AG20443 (cell line): Measurements from ENCODE around the gene PVRIG.
"Not testable (repeated sequence)": the region's sequence is repeated elsewhere in the genome, so short reads cannot be mapped to it uniquely, and the experiment has no call there.

Experiments
- DNase-seq: peaks from one replicate; pipeline ENCODE4 v3.0.0; 2012; ENCODE audit warnings: low spot score, mixed read lengths

PVRIG gene

DNA sequence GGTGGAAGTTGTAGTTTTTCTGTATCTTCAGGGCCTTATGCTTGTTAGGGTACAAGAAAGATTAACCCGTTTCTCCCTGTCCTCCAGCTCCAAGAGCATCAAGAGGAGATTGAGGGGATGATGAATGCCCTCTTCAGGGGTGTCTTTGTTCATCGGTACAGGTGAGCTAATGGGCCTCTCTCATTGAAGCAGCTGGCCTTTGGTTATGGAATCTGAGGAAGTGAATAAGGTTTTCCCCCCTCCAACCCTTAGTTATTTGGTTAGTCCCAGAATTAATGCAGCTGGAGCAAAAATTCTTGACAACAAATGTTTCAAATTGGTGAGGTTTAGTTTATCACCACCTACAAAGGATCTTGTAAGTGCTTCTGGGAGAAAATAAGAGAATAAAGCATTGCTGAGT is 24.5 kb upstream of the PVRIG start:
- DNase-seq: no peak

DNA sequence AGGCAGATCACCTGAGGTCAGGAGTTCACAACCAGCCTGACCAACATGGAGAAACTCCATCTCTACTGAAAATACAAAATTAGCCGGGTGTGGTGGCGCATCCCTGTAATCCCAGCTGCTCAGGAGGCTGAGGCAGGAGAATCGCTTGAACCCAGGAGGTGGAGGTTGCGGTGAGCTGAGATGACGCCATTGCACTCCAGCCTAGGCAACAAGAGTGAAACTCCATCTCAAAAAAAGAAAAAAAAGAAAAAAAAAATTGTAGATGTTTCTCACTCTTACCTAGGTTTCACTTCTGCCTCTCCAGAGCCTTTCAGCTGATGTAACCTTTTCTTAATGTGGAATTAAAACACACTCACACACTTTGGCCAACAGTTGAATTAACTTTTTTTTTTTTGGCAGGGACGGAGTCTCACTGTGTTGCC is 23.8 kb upstream of the PVRIG start:
- not testable (repeated sequence) for DNase-seq

DNA sequence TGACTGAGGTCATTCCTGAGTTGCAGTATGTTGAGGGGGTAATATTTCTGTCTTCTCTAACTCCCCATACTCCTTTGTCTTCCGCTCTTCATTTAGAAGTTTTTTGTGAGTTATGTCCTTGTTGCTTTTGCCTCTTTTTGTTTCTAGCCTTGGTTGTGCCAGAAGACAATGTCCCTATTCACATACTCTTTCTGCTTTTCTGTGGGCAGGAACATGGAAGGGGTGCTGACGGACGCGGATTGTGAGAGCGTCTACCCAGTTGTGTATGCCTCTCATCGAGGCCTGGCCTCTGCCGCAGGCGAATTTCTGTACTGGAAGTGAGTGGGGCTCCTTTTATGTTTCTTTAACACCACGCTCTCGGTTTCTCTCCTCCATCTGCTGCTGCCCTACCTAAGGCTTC is 21.5 kb upstream of the PVRIG start:
- DNase-seq: no peak

DNA sequence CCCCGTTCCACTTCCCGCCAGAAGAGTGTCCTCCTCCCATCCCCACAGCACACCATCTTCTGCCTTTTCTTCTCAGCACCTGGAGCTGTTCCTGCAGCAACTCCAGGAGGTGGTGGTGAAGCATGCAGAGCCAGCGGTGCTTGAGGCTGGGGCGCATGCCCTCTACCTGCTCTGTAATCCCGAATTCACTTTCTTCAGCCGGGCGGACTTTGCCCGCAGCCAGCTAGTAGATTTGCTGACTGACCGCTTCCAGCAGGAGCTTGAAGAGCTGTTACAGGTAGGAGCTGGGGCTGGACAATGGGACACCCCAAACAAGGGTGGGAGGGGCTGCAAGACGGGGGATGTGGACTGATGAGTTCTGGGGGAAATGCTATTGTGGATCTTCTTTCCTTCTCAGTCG is 19.1 kb upstream of the PVRIG start:
- no peak for DNase-seq

DNA sequence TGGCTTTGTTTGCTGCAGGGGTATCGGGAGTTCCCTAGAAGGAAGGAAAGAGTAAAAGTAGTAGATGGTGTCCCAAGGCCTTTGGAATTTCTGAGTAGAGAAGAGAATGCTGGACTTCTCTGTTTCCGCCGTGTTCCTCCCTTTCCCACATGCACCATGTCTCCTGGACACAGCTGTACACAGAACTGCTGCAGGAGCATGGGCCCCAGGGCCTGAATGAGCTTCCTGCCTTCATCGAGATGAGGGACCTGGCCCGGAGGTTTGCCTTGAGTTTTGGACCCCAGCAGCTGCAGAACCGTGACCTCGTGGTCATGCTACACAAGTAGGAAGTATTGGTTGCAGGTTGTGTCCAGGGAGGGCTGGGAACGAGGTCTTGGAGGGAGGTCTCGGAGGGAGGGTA is 15.3 kb upstream of the PVRIG start:
- no peak for DNase-seq

DNA sequence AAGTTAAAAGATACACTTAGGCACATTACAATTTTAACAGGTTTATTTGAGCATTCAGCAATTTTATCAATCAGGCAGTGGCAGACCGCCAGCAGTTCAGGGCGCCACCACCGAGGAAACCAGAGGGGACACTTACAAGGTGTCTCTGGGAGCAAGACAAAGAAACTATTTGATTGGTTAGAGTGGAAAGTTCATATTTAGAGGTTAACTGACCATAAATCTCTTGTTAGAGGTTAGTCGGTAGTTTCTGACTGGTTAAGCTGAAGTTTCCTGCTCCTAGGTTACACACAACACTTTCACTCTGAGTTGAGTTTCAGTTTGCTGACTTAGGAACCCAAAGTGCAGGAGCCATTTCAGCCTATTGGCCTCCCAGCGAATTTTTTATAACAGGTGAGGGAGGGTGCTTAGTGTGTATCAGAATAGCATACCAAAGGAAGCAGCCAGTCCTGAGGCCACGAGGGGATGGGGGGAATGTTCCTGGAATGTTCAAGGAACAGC is 10.8 kb upstream of the PVRIG start:
- no peak for DNase-seq

DNA sequence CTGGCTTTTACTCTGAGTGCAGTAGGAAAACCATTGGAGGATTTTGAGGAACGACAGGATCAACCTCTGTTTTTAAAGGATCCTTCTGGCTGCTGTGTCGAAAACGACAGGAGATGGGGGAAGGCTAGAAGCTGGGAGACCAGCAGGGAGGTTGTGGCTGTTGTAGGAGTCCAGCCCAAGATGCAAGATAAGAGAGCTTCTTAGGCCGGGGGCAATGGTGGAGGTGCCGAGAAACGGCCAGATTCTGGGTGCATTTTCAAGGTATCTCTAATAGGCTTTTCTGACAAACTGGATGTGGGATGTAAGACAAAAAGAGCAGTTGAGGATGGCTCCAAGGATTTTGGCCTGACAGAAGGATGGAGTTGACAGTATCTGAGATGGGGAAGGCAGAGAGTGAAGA is 10.3 kb upstream of the PVRIG start:
- DNase-seq: no peak

DNA sequence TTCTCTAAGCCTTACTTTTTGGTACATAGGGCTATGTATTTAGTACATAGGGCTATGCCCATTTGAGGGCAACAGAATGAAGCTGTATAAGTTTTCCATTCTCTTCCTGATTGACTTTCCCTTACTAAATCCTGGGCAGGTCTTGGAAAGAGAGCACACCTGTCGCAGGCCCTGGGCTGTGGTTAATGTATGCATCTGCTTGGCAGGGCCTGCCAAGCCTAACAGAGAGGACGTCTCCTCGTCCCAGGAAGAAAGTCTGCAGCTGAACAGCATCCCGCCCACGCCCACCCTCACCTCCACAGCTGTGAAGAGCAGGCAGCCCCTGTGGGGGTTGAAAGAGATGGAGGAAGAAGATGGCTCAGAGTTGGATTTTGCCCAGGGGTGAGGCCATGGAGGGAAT is 8.9 kb upstream of the PVRIG start:
- no peak for DNase-seq

DNA sequence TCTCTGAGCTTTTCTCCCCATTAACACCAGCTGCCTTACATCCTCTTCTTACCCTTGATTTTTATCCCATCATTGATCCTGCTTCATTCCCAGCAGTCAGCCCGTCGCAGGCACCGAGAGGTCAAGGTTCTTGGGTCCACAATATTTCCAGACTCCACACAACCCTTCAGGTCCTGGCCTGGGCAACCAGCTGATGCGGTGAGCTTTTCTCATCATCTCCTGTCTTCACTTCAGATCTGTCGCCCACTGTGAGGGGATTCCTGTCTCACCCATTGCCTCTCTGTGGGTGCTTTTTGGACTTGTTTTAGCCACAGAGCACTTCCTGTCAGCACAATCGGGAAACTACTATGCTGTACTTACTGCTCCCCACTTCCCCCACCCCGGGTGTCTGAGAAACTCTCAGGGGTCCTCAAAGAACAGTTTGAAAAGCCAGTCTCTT is 8.4 kb upstream of the PVRIG start:
- no peak for DNase-seq

DNA sequence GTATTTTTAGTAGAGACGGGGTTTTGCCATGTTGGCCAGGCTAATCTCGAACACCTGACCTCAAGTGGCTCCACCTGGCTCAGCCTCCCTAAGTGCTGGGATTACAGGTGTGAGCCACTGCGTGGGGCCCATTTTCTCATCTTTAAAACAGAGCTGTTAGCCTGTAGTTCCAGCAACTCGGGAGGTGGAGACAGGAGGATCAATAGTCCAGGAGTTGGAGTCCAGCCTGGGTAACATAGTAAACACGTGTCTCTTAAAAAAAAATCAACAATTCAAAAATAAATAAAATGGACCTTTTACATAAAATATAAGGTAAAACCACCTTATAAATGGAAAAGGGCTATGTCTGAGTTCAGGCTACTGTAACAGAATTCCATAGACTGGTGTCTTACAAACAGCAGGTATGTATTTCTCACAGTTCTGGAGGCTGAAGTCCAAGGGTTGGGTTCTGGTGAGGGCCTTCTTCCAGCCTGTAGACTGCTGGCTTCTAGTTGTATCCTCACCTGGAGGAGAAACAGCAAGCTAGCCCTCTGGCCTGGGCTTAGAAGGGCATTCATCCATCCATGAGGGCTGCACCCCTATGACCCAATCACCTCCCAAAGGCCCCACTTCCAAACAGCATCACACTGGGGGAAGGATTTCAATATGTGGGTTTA is 7.0 kb upstream of the PVRIG start:
- DNase-seq: no peak

DNA sequence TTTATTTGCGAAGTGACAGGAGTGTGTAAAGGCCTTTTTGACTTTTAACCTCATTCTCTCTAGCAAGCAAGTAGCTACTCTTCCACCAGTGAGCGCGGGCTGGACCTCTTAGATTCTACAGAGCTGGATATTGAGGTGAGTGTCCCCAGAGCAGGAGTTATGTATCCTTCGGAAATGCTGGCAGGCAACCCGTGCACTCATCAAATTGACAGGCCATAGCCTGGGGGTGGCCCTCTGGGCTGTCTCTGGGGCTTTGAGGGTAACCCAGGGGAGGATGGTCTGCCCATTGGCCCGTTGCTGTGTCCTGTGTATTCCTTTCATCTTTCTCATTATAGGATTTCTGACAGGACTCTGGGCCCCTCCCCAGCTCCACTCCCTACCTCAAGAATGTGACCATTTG is 6.1 kb upstream of the PVRIG start:
- DNase-seq: no peak

DNA sequence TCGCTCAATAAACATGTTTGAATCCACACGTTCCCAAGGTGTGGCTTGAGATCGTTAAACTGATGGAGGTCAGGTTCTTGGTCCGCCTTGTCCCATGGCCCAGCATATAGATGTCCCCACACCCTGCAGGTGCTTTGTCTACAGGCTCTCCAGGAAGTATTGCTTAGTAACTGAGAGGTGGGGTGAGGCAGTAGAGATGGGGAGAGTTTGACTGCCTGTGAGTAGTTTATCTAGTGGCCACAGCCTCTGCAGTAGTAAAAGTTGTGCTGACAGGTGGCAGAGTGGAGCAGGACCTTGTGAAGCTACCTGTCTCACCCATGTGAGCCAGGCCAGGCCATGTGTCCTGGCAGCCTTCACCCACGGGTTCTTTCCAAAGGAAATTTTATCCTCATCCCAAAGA is 5.4 kb upstream of the PVRIG start:
- DNase-seq: not testable (repeated sequence)

DNA sequence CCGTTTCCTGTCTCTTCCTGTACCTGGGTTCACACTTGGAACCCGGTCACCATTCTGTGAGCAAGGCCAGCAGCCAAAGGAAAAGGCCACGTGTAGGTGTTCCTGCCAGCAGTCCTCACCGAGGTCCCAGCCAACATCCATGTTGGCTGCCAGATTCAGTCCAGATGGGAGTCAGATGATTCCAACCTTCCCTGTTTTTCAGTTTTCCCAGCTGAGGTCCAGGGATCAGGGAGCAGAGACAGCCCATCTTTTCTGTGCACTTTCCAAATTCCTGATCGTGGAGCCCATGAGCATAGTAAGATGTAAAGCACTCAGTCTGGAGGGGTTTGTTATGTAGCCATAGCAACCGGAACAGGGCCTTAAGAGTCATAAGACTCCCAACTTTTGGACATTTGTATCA is 3.9 kb upstream of the PVRIG start:
- DNase-seq: no peak

DNA sequence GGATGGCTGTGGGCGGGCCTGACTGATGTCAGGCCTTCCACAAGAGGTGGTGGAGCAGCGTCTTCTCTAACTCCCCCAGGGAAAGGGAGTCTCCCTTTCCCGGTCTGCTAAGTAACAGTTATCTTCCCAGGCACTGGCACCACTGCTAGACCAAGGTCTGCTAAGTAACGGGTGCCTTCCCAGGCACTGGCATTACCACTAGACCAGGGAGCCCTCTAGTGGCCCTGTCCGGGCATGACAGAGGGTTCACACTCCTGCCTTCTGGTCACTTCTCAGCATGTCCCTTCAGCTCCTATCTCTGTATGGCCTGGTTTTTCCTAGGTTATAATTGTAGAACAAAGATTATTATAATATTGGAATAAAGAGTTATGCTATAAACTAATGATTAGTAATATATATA is 1.8 kb upstream of the PVRIG start:
- DNase-seq: not testable (repeated sequence)

DNA sequence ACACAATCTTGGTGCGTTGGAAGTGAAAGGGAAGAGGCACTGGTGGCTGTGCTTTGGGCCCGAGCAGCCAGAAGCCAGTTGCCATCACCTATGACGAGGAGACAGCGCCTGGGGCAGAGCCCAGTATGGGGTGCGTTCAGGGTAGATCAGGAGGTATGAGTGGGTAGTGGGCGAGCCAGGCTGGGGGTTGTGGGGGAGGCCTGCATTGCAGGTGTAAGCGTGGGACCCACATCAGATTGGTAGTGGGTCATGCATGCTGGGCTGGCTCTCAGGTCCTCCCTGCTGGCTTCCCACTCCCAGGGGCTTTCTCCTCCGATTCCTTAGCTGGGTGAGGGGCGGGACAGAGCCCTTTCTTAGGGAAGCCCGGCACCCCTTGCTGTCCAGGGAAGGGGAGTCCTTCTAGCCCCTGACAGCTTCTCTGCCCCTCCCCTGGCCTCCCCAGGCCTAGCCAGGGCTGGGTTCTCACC is 445 bp upstream of the PVRIG start:
- no peak for DNase-seq

DNA sequence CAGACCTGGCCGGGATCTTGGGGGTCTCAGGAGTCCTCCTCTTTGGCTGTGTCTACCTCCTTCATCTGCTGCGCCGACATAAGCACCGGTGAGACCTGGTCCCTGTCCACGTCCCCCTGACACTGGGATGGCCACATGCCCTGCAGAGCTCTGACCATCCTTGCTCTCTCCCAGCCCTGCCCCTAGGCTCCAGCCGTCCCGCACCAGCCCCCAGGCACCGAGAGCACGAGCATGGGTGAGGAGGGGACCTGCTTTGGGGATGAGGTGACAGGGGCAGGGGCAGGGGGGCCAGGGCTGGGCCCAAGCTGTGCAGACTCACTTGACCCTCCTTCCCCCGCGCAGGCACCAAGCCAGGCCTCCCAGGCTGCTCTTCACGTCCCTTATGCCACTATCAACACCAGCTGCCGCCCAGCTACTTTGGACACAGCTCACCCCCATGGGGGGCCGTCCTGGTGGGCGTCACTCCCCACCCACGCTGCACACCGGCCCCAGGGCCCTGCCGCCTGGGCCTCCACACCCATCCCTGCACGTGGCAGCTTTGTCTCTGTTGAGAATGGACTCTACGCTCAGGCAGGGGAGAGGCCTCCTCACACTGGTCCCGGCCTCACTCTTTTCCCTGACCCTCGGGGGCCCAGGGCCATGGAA is 959 bp downstream of the PVRIG start:
- no peak for DNase-seq

DNA sequence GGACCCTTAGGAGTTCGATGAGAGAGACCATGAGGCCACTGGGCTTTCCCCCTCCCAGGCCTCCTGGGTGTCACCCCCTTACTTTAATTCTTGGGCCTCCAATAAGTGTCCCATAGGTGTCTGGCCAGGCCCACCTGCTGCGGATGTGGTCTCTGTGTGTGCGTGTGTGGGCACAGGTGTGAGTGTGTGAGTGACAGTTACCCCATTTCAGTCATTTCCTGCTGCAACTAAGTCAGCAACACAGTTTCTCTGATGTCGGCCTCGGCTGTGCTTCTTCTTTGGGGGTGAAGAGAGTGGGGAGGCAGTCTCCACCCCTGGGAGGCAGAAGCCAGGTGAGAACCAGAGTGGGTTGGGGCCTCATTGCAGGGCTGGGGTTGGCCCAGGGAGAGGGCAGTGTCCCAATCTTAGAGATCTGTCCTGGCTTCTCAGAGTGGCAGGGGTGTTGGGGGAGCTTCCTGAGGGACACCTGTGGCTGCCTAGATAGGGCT is 1.5 kb downstream of the PVRIG start:
- DNase-seq: no peak

DNA sequence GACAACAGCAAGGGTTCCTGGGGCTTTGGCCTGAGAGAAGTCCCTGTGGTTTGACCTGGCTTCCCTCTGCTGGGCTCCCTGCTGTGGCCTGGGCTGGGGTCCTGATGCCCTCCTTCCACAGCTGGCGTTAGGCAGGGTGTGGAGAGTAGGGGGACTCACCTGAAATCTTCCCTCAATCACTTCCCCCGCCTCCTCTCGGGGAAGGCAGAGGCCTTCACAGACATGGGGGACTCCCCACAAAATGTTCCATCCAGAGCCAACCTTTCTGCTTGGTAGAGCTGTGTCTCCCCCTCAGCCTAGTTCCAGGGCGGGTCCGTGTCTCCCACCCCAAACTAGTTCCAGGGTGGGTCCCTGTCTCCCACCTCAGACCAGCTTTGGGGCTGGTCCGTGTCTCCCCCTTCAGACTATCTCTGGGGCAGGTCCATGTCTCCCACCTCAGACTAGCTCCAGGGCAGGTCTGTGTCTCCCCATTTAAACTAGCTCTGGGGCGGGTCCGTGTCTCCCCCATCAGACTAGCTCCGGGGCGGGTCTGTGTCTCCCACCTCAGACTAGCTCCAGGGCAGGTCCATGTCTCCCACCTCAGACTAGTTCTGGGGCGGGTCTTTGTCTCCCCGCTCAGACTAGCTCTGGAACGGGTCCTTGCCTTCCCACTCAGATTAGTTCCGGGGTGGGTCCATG is 2.2 kb downstream of the PVRIG start:
- DNase-seq: no peak

DNA sequence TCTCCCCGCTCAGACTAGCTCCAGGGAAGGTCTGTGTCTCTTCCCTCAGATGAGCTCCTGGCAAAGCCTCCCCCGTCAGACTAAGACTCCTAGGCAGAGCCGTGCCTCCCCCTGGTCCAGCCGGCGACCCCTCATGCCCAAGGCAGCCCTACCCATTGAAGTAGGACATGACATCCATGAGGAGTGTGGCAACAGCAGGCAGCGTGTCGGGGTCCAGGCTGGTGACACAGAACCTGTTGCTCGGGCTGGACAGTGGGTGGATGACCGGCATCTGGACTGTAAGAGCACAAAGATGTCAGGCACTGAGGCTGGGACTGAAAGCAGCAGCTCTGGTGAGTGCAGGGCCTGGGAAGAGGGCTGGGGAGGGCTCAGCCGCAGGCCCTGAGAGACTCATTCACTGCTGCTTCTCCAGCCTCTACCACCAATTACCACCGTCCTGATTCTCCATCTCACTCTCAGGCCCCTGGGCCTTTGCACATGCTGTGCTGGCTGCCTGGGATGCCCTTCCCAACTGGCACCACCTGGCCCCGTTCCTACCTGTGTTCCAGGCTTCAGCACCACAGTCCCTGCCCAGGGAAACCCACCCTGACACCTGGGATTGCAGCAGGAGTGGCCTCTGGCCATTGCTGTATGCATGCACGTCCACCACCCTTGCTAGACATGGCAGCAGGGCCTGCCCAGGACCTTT is 2.8 kb downstream of the PVRIG start:
- no peak for DNase-seq

DNA sequence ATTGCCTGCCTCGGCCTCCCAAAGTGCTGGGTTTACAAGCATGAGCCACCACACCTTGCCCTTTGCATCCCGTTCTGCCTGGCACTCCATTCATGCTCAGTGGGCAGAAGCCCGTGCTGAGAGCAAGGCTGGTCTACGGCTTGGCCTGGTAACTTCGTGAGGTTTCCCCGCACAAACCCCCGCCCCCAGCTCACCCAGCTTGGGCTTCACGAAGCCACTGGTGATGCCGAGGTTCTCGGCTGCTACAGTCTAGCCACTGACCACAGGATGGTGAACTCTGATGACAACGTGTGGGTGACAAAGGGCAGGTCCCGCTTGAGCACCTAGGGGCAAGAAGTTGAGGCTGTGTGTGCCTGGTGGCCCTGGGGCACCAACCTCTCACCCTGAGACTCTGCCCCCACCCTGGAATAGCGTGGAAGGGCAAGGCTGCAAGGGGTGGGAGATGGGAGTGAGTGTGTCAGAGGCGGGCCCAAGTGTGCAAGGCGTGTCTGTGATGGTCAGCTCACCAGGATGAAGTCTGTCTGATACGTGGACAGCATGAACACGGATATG is 3.7 kb downstream of the PVRIG start:
- DNase-seq: not testable (repeated sequence)

DNA sequence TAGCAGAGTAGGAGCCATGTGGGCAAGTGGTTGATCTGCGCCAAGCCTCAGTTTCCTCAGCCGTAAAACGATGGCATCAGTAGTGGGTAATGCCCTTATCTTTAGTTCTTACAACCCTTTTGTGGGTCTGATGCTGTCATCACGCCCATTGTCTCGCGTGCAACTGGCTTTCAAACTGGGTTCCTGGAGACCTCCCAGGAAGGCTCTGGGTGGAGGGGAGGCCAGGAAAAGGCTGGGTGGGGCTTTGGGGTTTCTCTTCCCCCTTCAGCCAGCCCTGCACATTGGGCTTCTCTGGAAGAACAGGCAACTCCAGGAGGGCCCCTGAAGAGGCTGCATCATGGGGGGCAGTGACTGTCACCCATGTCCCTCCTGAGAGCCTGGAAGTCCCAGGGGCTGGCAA is 5.1 kb downstream of the PVRIG start:
- DNase-seq: not testable (repeated sequence)

DNA sequence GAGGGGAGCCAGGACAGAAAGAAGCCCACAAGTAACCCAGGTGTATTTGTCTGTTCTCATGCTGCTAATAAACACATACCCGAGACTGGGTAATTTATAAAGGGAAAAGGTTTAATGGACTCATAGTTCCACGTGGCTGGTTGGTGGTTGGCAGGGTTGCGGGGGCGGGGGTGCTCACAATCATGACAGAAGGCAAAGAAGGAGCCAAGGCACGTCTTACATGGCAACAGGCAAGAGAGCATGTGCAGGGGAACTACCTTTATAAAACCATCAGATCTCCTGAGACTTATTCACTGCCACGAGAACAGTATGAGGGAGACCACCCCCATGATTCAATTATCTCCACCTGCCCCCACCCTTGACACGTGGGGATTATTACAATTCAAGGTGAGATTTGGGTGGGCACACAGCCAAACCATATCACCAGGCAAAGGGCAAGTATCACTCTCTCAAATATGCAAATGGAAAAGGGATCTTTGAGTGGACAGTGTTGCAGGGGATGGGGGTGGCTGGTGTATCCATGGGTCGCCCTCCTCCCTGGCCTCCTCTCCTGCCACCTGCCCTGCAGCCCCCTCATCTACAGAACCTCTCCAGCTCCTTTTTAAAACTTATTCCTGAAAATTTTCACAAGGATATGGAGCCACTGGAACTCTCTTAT is 15.0 kb downstream of the PVRIG start:
- DNase-seq: not testable (repeated sequence)
